ENCODE data around the gene EPHB1. TPM values are rescaled to one million over a fixed set of nuclear protein-coding genes. Genes with fewer than 3 reads are reported as not detected.
A peak's percentile ranks its signal among the peaks of the same experiment; 100 is the strongest.

The EPHB1 gene
- total RNA-seq, 2 donors from 2014 or later: 1.2 to 1.3 TPM

GRCh38 chr3:134903837-134904236 is 108.8 kb downstream of the EPHB1 start:
- H3K27ac Mint-ChIP-seq: peak overlapping the region; percentile 72
- peak; percentile 27 for ATAC-seq (replicated peaks)
- H3K27me3 Mint-ChIP-seq: peaks cover 11% of the 10 kb centered on the region
- H3K9me3 Mint-ChIP-seq: no peaks in the 10 kb centered on the region
- H3K4me3 Mint-ChIP-seq: peak overlapping the region; percentile 22
- H3K4me1 Mint-ChIP-seq: peaks cover 7% of the 10 kb centered on the region
- peaks cover 5% of the 10 kb centered on the region for H3K36me3 Mint-ChIP-seq (ENCODE audit: low read depth)

- Mint-ChIP-seq H3K27me3 (peaks cover 11% of the 10 kb centered on the region), H3K4me3 (peak overlapping the region; percentile 22), H3K27ac (peak overlapping the region; percentile 72), H3K4me1 (peaks cover 7% of the 10 kb centered on the region), H3K36me3 (ENCODE audit: low read depth) (peaks cover 5% of the 10 kb centered on the region), H3K9me3 (no peaks in the 10 kb centered on the region)
- peak; percentile 83 for ATAC-seq (replicated peaks)
These were observed 109.2 kb downstream of the EPHB1 start for GRCh38 chr3:134904241-134904771.

- Mint-ChIP-seq H3K27ac (peak overlapping the region; percentile 72), H3K9me3 (no peaks in the 10 kb centered on the region)
- peak; percentile 16 for ATAC-seq (replicated peaks)
These were observed 110.0 kb downstream of the EPHB1 start for GRCh38 chr3:134904776-134905646.

GRCh38 chr3:134905647-134905935 is 110.5 kb downstream of the EPHB1 start:
- peaks cover 5% of the 10 kb centered on the region for H3K36me3 Mint-ChIP-seq (ENCODE audit: low read depth)
- no peak for ATAC-seq (replicated peaks)
- H3K4me1 Mint-ChIP-seq: peaks cover 7% of the 10 kb centered on the region
- no peak overlapping the region for H3K4me3 Mint-ChIP-seq
- peaks cover 11% of the 10 kb centered on the region for H3K27me3 Mint-ChIP-seq
- H3K27ac Mint-ChIP-seq: no peak overlapping the region
- H3K9me3 Mint-ChIP-seq: no peaks in the 10 kb centered on the region

More at GRCh38 chr3:134904776-134905646, 110.0 kb downstream of the EPHB1 start:
- H3K4me1 Mint-ChIP-seq: peaks cover 7% of the 10 kb centered on the region
- H3K27me3 Mint-ChIP-seq: peaks cover 11% of the 10 kb centered on the region
- H3K36me3 Mint-ChIP-seq (ENCODE audit: low read depth): peaks cover 5% of the 10 kb centered on the region
- peak overlapping the region; percentile 22 for H3K4me3 Mint-ChIP-seq

- Mint-ChIP-seq H3K27me3 (peaks cover 7% of the 10 kb centered on the region), H3K36me3 (ENCODE audit: low read depth) (peaks cover 5% of the 10 kb centered on the region), H3K9me3 (no peaks in the 10 kb centered on the region), H3K4me1 (peaks cover 7% of the 10 kb centered on the region), H3K4me3 (no peak overlapping the region), H3K27ac (no peak overlapping the region)
- ATAC-seq (replicated peaks): no peak
These were observed 113.2 kb downstream of the EPHB1 start for GRCh38 chr3:134908271-134908670.

GRCh38 chr3:134910026-134910425 is 115.0 kb downstream of the EPHB1 start:
- H3K27ac Mint-ChIP-seq: no peak overlapping the region
- H3K9me3 Mint-ChIP-seq: no peaks in the 10 kb centered on the region
- H3K27me3 Mint-ChIP-seq: peaks cover 7% of the 10 kb centered on the region
- H3K4me1 Mint-ChIP-seq: no peaks in the 10 kb centered on the region
- H3K36me3 Mint-ChIP-seq (ENCODE audit: low read depth): no peaks in the 10 kb centered on the region
- ATAC-seq (replicated peaks): no peak
- no peak overlapping the region for H3K4me3 Mint-ChIP-seq

GRCh38 chr3:134911586-134912548 is 116.8 kb downstream of the EPHB1 start:
- no peak for ATAC-seq (replicated peaks)
- Mint-ChIP-seq H3K27ac (no peak overlapping the region), H3K36me3 (ENCODE audit: low read depth) (no peaks in the 10 kb centered on the region), H3K4me1 (no peaks in the 10 kb centered on the region), H3K9me3 (no peaks in the 10 kb centered on the region), H3K27me3 (peaks cover 4% of the 10 kb centered on the region), H3K4me3 (no peak overlapping the region)

- Mint-ChIP-seq H3K9me3 (no peaks in the 10 kb centered on the region), H3K27ac (no peak overlapping the region), H3K4me1 (peaks cover 5% of the 10 kb centered on the region), H3K36me3 (ENCODE audit: low read depth) (no peaks in the 10 kb centered on the region), H3K4me3 (no peak overlapping the region), H3K27me3 (peaks cover 4% of the 10 kb centered on the region)
- ATAC-seq (replicated peaks): no peak
These were observed 121.4 kb downstream of the EPHB1 start for GRCh38 chr3:134916276-134916961.

GRCh38 chr3:134917631-134918030 is 122.6 kb downstream of the EPHB1 start:
- H3K9me3 Mint-ChIP-seq: no peaks in the 10 kb centered on the region
- no peak overlapping the region for H3K27ac Mint-ChIP-seq
- ATAC-seq (replicated peaks): no peak
- H3K4me3 Mint-ChIP-seq: no peak overlapping the region
- peaks cover 3% of the 10 kb centered on the region for H3K27me3 Mint-ChIP-seq
- no peaks in the 10 kb centered on the region for H3K36me3 Mint-ChIP-seq (ENCODE audit: low read depth)
- H3K4me1 Mint-ChIP-seq: peaks cover 5% of the 10 kb centered on the region

GRCh38 chr3:134918441-134918840 is 123.4 kb downstream of the EPHB1 start:
- Mint-ChIP-seq H3K4me1 (peaks cover 5% of the 10 kb centered on the region), H3K36me3 (ENCODE audit: low read depth) (no peaks in the 10 kb centered on the region), H3K27ac (no peak overlapping the region), H3K4me3 (no peak overlapping the region), H3K9me3 (no peaks in the 10 kb centered on the region), H3K27me3 (no peaks in the 10 kb centered on the region)
- ATAC-seq (replicated peaks): no peak

GRCh38 chr3:134922101-134922500 is 127.0 kb downstream of the EPHB1 start:
- no peak overlapping the region for H3K4me3 Mint-ChIP-seq
- H3K4me1 Mint-ChIP-seq: peaks cover 5% of the 10 kb centered on the region
- peaks cover 8% of the 10 kb centered on the region for H3K27me3 Mint-ChIP-seq
- no peaks in the 10 kb centered on the region for H3K9me3 Mint-ChIP-seq
- H3K27ac Mint-ChIP-seq: no peak overlapping the region
- H3K36me3 Mint-ChIP-seq (ENCODE audit: low read depth): no peaks in the 10 kb centered on the region
- ATAC-seq (replicated peaks): no peak

GRCh38 chr3:134922866-134923265 is 127.8 kb downstream of the EPHB1 start:
- Mint-ChIP-seq H3K27me3 (peaks cover 9% of the 10 kb centered on the region), H3K4me1 (peaks cover 4% of the 10 kb centered on the region), H3K27ac (no peak overlapping the region)

GRCh38 chr3:134923286-134923685 is 128.2 kb downstream of the EPHB1 start:
- H3K36me3 Mint-ChIP-seq (ENCODE audit: low read depth): no peaks in the 10 kb centered on the region
- H3K27me3 Mint-ChIP-seq: peaks cover 12% of the 10 kb centered on the region
- H3K27ac Mint-ChIP-seq: no peak overlapping the region

More at GRCh38 chr3:134922866-134923265, 127.8 kb downstream of the EPHB1 start:
- ATAC-seq (replicated peaks): no peak
- Mint-ChIP-seq H3K36me3 (ENCODE audit: low read depth) (no peaks in the 10 kb centered on the region), H3K9me3 (no peaks in the 10 kb centered on the region), H3K4me3 (no peak overlapping the region)

GRCh38 chr3:134927599-134927998 is 132.5 kb downstream of the EPHB1 start:
- H3K9me3 Mint-ChIP-seq: no peaks in the 10 kb centered on the region
- H3K27me3 Mint-ChIP-seq: peaks cover 12% of the 10 kb centered on the region
- no peak overlapping the region for H3K27ac Mint-ChIP-seq
- no peaks in the 10 kb centered on the region for H3K36me3 Mint-ChIP-seq (ENCODE audit: low read depth)
- ATAC-seq (replicated peaks): no peak
- H3K4me1 Mint-ChIP-seq: peaks cover 7% of the 10 kb centered on the region
- no peak overlapping the region for H3K4me3 Mint-ChIP-seq

More at GRCh38 chr3:134923286-134923685, 128.2 kb downstream of the EPHB1 start:
- H3K4me3 Mint-ChIP-seq: no peak overlapping the region
- no peak for ATAC-seq (replicated peaks)
- no peaks in the 10 kb centered on the region for H3K4me1 Mint-ChIP-seq
- H3K9me3 Mint-ChIP-seq: no peaks in the 10 kb centered on the region
